CD4-positive, alpha-beta memory T cell (primary cell): ENCODE data around the gene ASTE1. TPM values are rescaled to one million over a fixed set of nuclear protein-coding genes. Genes with fewer than 3 reads are reported as not detected.
"Not testable (repeated sequence)": the region's sequence is repeated elsewhere in the genome, so short reads cannot be mapped to it uniquely, and the experiment has no call there.

Experiments used
- CTCF ChIA-PET: fragments of 350-600 bp; sonication (Branson Sonifier 250); formaldehyde crosslinking; loops from one replicate; lab custom pipeline; 2021; ENCODE audit warnings: inconsistent platforms; ENCODE audit not compliant: partially characterized antibody; lab: Charles Lee
- POLR2A ChIA-PET: fragments of 350-600 bp; sonication (Branson Sonifier 250); formaldehyde crosslinking; loops from one replicate; lab custom pipeline; 2021; ENCODE audit not compliant: partially characterized antibody; lab: Charles Lee
- DNase-seq, 5 donors: peaks; one replicate each; pipeline versions ENCODE4 v3.0.0 to v3.0.0-alpha.2; 2020 to 2022; ENCODE audit warnings: mixed read lengths in 1 of 5
- H3K27ac ChIP-seq: one replicate; pipeline ENCODE4 v1.7.0; 2013; ENCODE audit warnings: low read depth, low read length
- H3K27me3 ChIP-seq: 2 replicates; pipeline ENCODE4 v1.7.0; 2013; ENCODE audit warnings: mild to moderate bottlenecking, low read length, moderate library complexity; ENCODE audit not compliant: insufficient read depth
- H3K36me3 ChIP-seq: 2 replicates; pipeline ENCODE4 v1.7.0; 2013; ENCODE audit warnings: mild to moderate bottlenecking, low read length, moderate library complexity; ENCODE audit not compliant: insufficient read depth
- H3K4me1 ChIP-seq: 2 replicates; pipeline ENCODE4 v1.7.0; 2013; ENCODE audit warnings: mild to moderate bottlenecking, low read length, moderate library complexity; ENCODE audit not compliant: insufficient read depth
- H3K4me3 ChIP-seq, 2 donors: one replicate each; pipeline ENCODE4 v1.7.0; 2013; ENCODE audit warnings: low read length in 2 of 2, mild to moderate bottlenecking in 1 of 2
- H3K9me3 ChIP-seq, 2 donors: one replicate each; pipeline ENCODE4 v1.7.0; 2013; ENCODE audit warnings: low read length in 2 of 2, control low read depth in 1 of 2; ENCODE audit not compliant: control insufficient read depth in 1 of 2
- H3K27ac Mint-ChIP-seq, 7 donors: one replicate each; pipeline ENCODE4 v1.8.0; 2020 to 2021; ENCODE audit warnings: mixed read lengths in 7 of 7, mild to moderate bottlenecking in 6 of 7, inconsistent platforms in 3 of 7, moderate library complexity in 3 of 7
- H3K27me3 Mint-ChIP-seq, 2 donors: one replicate each; pipeline ENCODE4 v1.8.0; 2020 to 2021; ENCODE audit warnings: mixed read lengths in 2 of 2
- H3K36me3 Mint-ChIP-seq, 2 donors: one replicate each; pipeline ENCODE4 v1.8.0; 2020 to 2021; ENCODE audit warnings: mixed read lengths in 2 of 2, inconsistent platforms in 1 of 2, mild to moderate bottlenecking in 1 of 2
- H3K4me1 Mint-ChIP-seq, 4 donors: one replicate each; pipeline ENCODE4 v1.8.0; 2020 to 2021; ENCODE audit warnings: mixed read lengths in 4 of 4, mild to moderate bottlenecking in 1 of 4
- H3K4me3 Mint-ChIP-seq, 8 donors: one replicate each; pipeline ENCODE4 v1.8.0; 2020 to 2021; ENCODE audit warnings: mixed read lengths in 8 of 8, mild to moderate bottlenecking in 7 of 8, moderate library complexity in 6 of 8, inconsistent platforms in 3 of 8
- H3K9me3 Mint-ChIP-seq, 8 donors: one replicate each; pipeline ENCODE4 v1.8.0; 2020 to 2021; ENCODE audit warnings: mixed read lengths in 8 of 8, mild to moderate bottlenecking in 5 of 8, inconsistent platforms in 3 of 8, moderate library complexity in 1 of 8
- intact Hi-C: fragments of 100-400 bp; cut with micrococcal nuclease; formaldehyde crosslinking; loops from one replicate; pipeline ENCODE4 v1.15.1; 2023
- polyA plus RNA-seq, 2 donors: library from polyadenylated mRNA; unstranded; fragments of 300-500 nt; fragmentation: Illumina TruSeq; gene quantifications; one replicate each; pipeline ENCODE4 v1.2.3, GENCODE V29; 2021
- total RNA-seq, 2 experiments: library from RNA; stranded (reverse); gene quantifications; one replicate each; pipeline ENCODE4 v1.2.3, GENCODE V29; 2021

Gene ASTE1
- total and polyA plus RNA-seq, 4 experiments from 2014 or later: 23.8 to 31.9 (median 28.1) TPM

DNA sequence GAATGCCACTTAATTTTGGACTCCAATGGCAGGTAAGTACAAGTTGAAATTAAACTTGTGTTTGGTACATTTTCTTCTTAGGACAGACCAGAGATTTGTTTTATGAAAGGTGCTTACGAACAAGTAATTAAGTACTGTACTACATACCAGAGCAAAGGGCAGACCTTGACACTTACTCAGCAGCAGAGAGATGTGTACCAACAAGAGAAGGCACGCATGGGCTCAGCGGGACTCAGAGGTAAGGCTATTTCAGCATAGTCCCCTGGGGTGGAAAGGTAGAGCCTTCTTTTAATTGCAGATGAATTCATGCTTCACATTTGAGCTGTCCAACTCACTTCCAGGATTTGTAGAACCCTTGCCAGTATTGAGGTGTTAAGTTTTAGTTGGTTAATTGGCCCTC, 51.4 kb downstream of the ASTE1 start:
- no peaks in the 10 kb centered on the region for H3K27me3 ChIP-seq
- Mint-ChIP-seq H3K36me3 (peaks cover 47 to 70% of the 10 kb centered on the region in 2 donors), H3K4me3 (no peak overlapping the region), H3K27me3 (no peaks in the 10 kb centered on the region), H3K4me1 (no peaks in the 10 kb centered on the region), H3K27ac (peak overlapping the region in 2 of 7 donors; percentile 13 to 85), H3K9me3 (no peaks in the 10 kb centered on the region)
- ChIA-PET CTCF (no interaction called here), POLR2A (no interaction called here)
- H3K4me3 ChIP-seq: no peak overlapping the region
- intact Hi-C loops: no loop called here
- no peak overlapping the region for H3K27ac ChIP-seq
- no peaks in the 10 kb centered on the region for H3K4me1 ChIP-seq
- DNase-seq: no peak
- H3K36me3 ChIP-seq: no peaks in the 10 kb centered on the region
- H3K9me3 ChIP-seq: no peaks in the 10 kb centered on the region

DNA sequence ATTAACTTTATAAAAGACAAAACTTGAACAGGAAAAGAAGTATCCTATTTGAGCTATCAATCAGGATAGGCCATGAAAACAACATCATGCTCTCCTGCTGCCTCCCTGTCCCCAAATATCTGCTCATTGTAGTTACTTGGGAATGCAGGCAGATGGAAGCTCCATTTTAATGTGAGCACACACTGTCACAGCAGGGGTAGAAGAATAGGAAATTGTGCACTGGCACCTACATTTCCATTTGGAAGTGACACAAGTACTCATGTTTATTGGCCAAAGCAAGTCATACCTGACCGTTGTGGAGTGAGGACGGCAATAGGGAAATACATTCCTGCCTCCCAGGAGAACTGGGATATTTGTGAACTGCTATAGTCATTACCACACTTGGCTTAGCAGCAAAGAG, 52.4 kb downstream of the ASTE1 start:
- no peak for DNase-seq
- CTCF ChIA-PET: no interaction called here
- Histone ChIP-seq H3K27ac (no peak overlapping the region), H3K36me3 (peaks cover 4% of the 10 kb centered on the region), H3K4me1 (no peaks in the 10 kb centered on the region), H3K9me3 (no peaks in the 10 kb centered on the region), H3K27me3 (no peaks in the 10 kb centered on the region), H3K4me3 (no peak overlapping the region)
- H3K27ac Mint-ChIP-seq: no peak overlapping the region
- intact Hi-C loops: no loop called here
- no peak overlapping the region for H3K4me3 Mint-ChIP-seq
- POLR2A ChIA-PET: interaction anchor here (1.2 kb wide), 1 partner anchor 52 kb away, joined by 5 read pairs; the partner anchor contains the start of genes ASTE1 and NEK11
- H3K9me3 Mint-ChIP-seq: no peaks in the 10 kb centered on the region
- H3K4me1 Mint-ChIP-seq: no peaks in the 10 kb centered on the region
- peaks cover 54 to 74% of the 10 kb centered on the region in 2 donors for H3K36me3 Mint-ChIP-seq
- H3K27me3 Mint-ChIP-seq: no peaks in the 10 kb centered on the region

DNA sequence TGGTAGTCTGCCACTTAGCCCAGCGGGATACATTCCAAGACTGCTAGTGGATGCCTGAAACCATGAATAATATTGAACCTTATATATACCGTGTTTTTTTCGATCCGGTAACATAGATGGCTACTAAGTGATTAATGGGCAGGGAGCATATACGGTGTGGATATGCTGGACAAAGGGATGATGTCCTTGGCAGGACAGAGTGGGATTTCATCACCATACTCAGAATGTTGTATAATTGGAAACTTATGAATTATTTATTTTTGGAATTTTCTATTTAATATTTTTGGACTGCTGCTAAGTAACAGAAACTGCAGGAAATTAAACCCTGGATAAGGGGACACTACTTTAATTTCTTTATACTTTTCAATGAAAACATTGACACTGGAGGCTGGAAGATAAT, 53.2 kb downstream of the ASTE1 start:
- Mint-ChIP-seq H3K27ac (no peak overlapping the region), H3K27me3 (no peaks in the 10 kb centered on the region), H3K4me1 (no peaks in the 10 kb centered on the region), H3K4me3 (no peak overlapping the region), H3K36me3 (peaks cover 57 to 78% of the 10 kb centered on the region in 2 donors), H3K9me3 (no peaks in the 10 kb centered on the region)
- Histone ChIP-seq H3K9me3 (no peaks in the 10 kb centered on the region), H3K36me3 (peaks cover 7% of the 10 kb centered on the region), H3K27ac (no peak overlapping the region), H3K4me1 (no peaks in the 10 kb centered on the region), H3K4me3 (no peak overlapping the region), H3K27me3 (no peaks in the 10 kb centered on the region)
- CTCF ChIA-PET: no interaction called here
- DNase-seq: no peak
- intact Hi-C loops: no loop called here
- POLR2A ChIA-PET: interaction anchor here (1.2 kb wide), 1 partner anchor 53 kb away, joined by 5 read pairs; the partner anchor contains the start of genes ASTE1 and NEK11

GRCh38 chr3:130972592-130972991, 54.0 kb downstream of the ASTE1 start:
- H3K4me3 Mint-ChIP-seq, H3K27ac ChIP-seq, H3K9me3 Mint-ChIP-seq, POLR2A ChIA-PET, H3K27me3 ChIP-seq, H3K4me3 ChIP-seq, H3K4me1 Mint-ChIP-seq, H3K36me3 ChIP-seq, H3K4me1 ChIP-seq, H3K9me3 ChIP-seq, H3K27ac Mint-ChIP-seq, intact Hi-C loops, CTCF ChIA-PET, H3K27me3 Mint-ChIP-seq, DNase-seq: not testable (repeated sequence)
- peaks cover 64 to 77% of the 10 kb centered on the region in 2 donors for H3K36me3 Mint-ChIP-seq

GRCh38 chr3:130971208-130971607, 55.4 kb downstream of the ASTE1 start:
- Histone ChIP-seq H3K4me3 (no peak overlapping the region), H3K36me3 (peaks cover 16% of the 10 kb centered on the region), H3K27ac (no peak overlapping the region), H3K4me1 (no peaks in the 10 kb centered on the region), H3K27me3 (no peaks in the 10 kb centered on the region), H3K9me3 (no peaks in the 10 kb centered on the region)
- Mint-ChIP-seq H3K36me3 (peaks cover 74 to 77% of the 10 kb centered on the region in 2 donors), H3K4me1 (no peaks in the 10 kb centered on the region), H3K27ac (no peak overlapping the region), H3K27me3 (no peaks in the 10 kb centered on the region), H3K4me3 (no peak overlapping the region), H3K9me3 (no peaks in the 10 kb centered on the region)
- DNase-seq: no peak
- CTCF ChIA-PET: no interaction called here
- intact Hi-C loops: no loop called here
- POLR2A ChIA-PET: no interaction called here

- Histone ChIP-seq H3K27ac (no peak overlapping the region), H3K27me3 (no peaks in the 10 kb centered on the region), H3K9me3 (no peaks in the 10 kb centered on the region), H3K36me3 (peaks cover 16% of the 10 kb centered on the region), H3K4me3 (no peak overlapping the region), H3K4me1 (no peaks in the 10 kb centered on the region)
- ChIA-PET CTCF (interaction anchor here (0.9 to 1.2 kb wide), 2 partner anchors 12 to 77 kb away, joined by 3 read pairs; no protein-coding TSS in a partner anchor), POLR2A (no interaction called here)
- intact Hi-C loops: no loop called here
- no peak overlapping the region for H3K27ac Mint-ChIP-seq
- no peaks in the 10 kb centered on the region for H3K9me3 Mint-ChIP-seq
- no peak for DNase-seq
- no peak overlapping the region for H3K4me3 Mint-ChIP-seq
- H3K36me3 Mint-ChIP-seq: peaks cover 77 to 79% of the 10 kb centered on the region in 2 donors
- H3K27me3 Mint-ChIP-seq: no peaks in the 10 kb centered on the region
- H3K4me1 Mint-ChIP-seq: no peaks in the 10 kb centered on the region
These were observed 57.0 kb downstream of the ASTE1 start for GRCh38 chr3:130969621-130970020.

DNA sequence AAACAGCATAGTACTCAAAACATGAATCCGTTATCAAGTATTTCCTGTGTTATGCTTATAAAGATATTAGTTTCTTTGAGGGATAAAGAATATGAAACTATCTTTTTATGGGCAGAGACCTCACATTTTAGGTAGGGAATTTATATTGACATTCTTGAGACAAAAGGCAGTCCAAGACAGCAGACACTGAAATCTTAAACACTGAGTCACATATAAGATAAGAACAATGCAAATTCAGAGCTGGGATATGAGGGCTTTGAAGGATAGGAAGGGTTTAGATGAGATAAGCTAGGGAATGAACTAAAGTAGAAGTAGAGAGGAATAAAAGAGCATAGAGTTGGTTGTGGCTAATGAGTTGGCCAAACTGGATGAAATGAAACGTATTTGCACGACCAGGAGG, 58.4 kb downstream of the ASTE1 start:
- no peak overlapping the region for H3K27ac ChIP-seq
- CTCF ChIA-PET: no interaction called here
- no peak overlapping the region for H3K4me3 Mint-ChIP-seq
- no peak overlapping the region for H3K27ac Mint-ChIP-seq
- DNase-seq: no peak
- H3K9me3 Mint-ChIP-seq: no peaks in the 10 kb centered on the region
- no peaks in the 10 kb centered on the region for H3K27me3 Mint-ChIP-seq
- H3K4me1 Mint-ChIP-seq: no peaks in the 10 kb centered on the region
- H3K9me3 ChIP-seq: no peaks in the 10 kb centered on the region
- peaks cover 16% of the 10 kb centered on the region for H3K36me3 ChIP-seq
- no peaks in the 10 kb centered on the region for H3K4me1 ChIP-seq
- H3K4me3 ChIP-seq: no peak overlapping the region
- H3K27me3 ChIP-seq: no peaks in the 10 kb centered on the region
- POLR2A ChIA-PET: no interaction called here
- intact Hi-C loops: no loop called here
- peaks cover 73 to 76% of the 10 kb centered on the region in 2 donors for H3K36me3 Mint-ChIP-seq

DNA sequence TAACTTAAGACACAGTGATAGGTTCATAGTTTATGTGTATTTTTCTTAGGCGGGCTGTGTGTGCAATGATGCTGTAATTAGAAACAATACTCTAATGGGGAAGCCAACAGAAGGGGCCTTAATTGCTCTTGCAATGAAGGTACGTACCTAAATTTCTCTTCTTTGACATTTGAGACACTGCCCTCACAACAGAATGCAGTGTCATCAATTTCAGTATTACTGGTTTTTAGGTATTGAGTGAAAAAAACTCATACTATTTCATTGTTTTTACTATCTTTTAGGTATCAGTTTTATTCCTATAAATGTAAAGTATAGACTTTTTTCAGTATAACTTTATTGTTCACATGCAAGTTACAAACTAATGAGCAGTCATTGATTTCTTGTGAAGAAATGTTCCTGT, 59.3 kb downstream of the ASTE1 start:
- H3K27me3 Mint-ChIP-seq: no peaks in the 10 kb centered on the region
- no peak for DNase-seq
- ChIA-PET POLR2A (no interaction called here), CTCF (no interaction called here)
- H3K36me3 Mint-ChIP-seq: peaks cover 71 to 73% of the 10 kb centered on the region in 2 donors
- H3K27me3 ChIP-seq: no peaks in the 10 kb centered on the region
- no peak overlapping the region for H3K27ac ChIP-seq
- H3K9me3 ChIP-seq: no peaks in the 10 kb centered on the region
- no peaks in the 10 kb centered on the region for H3K4me1 Mint-ChIP-seq
- no peaks in the 10 kb centered on the region for H3K9me3 Mint-ChIP-seq
- no peak overlapping the region for H3K4me3 ChIP-seq
- H3K4me1 ChIP-seq: no peaks in the 10 kb centered on the region
- H3K4me3 Mint-ChIP-seq: no peak overlapping the region
- intact Hi-C loops: no loop called here
- H3K36me3 ChIP-seq: peaks cover 16% of the 10 kb centered on the region
- no peak overlapping the region for H3K27ac Mint-ChIP-seq
